Smooth muscle cell (in vitro differentiated cells): ENCODE measurements around the gene SMARCA4. TPM values are rescaled to one million over a fixed set of nuclear protein-coding genes. Genes with fewer than 3 reads are reported as not detected.
"Not testable (repeated sequence)": the region's sequence is repeated elsewhere in the genome, so short reads cannot be mapped to it uniquely, and the experiment has no call there.

Source experiments
- DNase-seq: peaks from one replicate; lab custom pipeline; 2025; ENCODE audit not compliant: unreplicated experiment; lab: John Stamatoyannopoulos, UW
- H2AFZ ChIP-seq: fragments of 200-600 bp; sonication (generic); 2 replicates; pipeline ENCODE4 v1.6.0; 2016; ENCODE audit warnings: antibody characterized with exemption, low read depth, mild to moderate bottlenecking
- H3F3A ChIP-seq: fragments of 200-600 bp; sonication (generic); 2 replicates; pipeline ENCODE4 v1.6.0; 2017; ENCODE audit warnings: antibody characterized with exemption, low read depth
- H3K27ac ChIP-seq: fragments of 200-600 bp; sonication (generic); 2 replicates; pipeline ENCODE4 v1.5.1; 2016; ENCODE audit warnings: low read depth, mild to moderate bottlenecking
- H3K27me3 ChIP-seq: fragments of 200-600 bp; sonication (generic); 2 replicates; pipeline ENCODE4 v1.6.1; 2016; ENCODE audit warnings: low read depth, mild to moderate bottlenecking
- H3K36me3 ChIP-seq: fragments of 200-600 bp; sonication (generic); 2 replicates; pipeline ENCODE4 v1.5.1; 2016; ENCODE audit warnings: low read depth
- H3K4me1 ChIP-seq: fragments of 200-600 bp; sonication (generic); 2 replicates; pipeline ENCODE4 v1.5.1; 2016; ENCODE audit warnings: low read depth
- H3K4me2 ChIP-seq: fragments of 200-600 bp; sonication (generic); 2 replicates; pipeline ENCODE4 v1.6.0; 2016; ENCODE audit warnings: mild to moderate bottlenecking
- H3K4me3 ChIP-seq: fragments of 200-600 bp; sonication (generic); 2 replicates; pipeline ENCODE4 v1.5.1; 2016; ENCODE audit warnings: mild to moderate bottlenecking
- H3K79me2 ChIP-seq: fragments of 200-600 bp; sonication (generic); 2 replicates; pipeline ENCODE4 v1.6.0; 2016; ENCODE audit warnings: low read depth, mild to moderate bottlenecking
- H3K9ac ChIP-seq: fragments of 200-600 bp; sonication (generic); 2 replicates; pipeline ENCODE4 v1.6.0; 2016; ENCODE audit warnings: low read depth
- H3K9me3 ChIP-seq: fragments of 200-600 bp; sonication (generic); replicated peaks from 2 replicates; pipeline ENCODE4 v1.5.1; 2016; ENCODE audit warnings: low read depth
- H4K20me1 ChIP-seq: fragments of 200-600 bp; sonication (generic); 2 replicates; pipeline ENCODE4 v1.6.0; 2016; ENCODE audit warnings: low read depth
- WGBS: methylation state at CpG from one replicate; pipeline ENCODE4 v1.1.7; 2016; ENCODE audit warnings: low lambda C conversion rate; 5-methylcytosine and 5-hydroxymethylcytosine counted together
- polyA plus RNA-seq: library from polyadenylated mRNA; unstranded; fragments of >200 nt; fragmentation: Nextera tagmentation; extraction: Ambion mirVana; gene quantifications from 2 replicates; pipeline ENCODE4 v1.2.1, GENCODE V29; 2016
- total RNA-seq: library from RNA; depleted of rRNA; stranded (reverse); fragments of >200 nt; gene quantifications from 2 replicates; pipeline ENCODE4 v1.2.3, GENCODE V29; 2014
- TF ChIP-seq, protein P1 (sequence below): fragments of 200-600 bp; sonication (generic); IDR thresholded peaks from 2 replicates; pipeline ENCODE4 v1.5.1; 2017; ENCODE audit warnings: borderline replicate concordance, mild to moderate bottlenecking, antibody characterized with exemption; ENCODE audit not compliant: insufficient read depth, poor library complexity, severe bottlenecking

SMARCA4 gene
- total and polyA plus RNA-seq, 2 experiments from 2014 or later = 59.6 to 100 TPM

DNA sequence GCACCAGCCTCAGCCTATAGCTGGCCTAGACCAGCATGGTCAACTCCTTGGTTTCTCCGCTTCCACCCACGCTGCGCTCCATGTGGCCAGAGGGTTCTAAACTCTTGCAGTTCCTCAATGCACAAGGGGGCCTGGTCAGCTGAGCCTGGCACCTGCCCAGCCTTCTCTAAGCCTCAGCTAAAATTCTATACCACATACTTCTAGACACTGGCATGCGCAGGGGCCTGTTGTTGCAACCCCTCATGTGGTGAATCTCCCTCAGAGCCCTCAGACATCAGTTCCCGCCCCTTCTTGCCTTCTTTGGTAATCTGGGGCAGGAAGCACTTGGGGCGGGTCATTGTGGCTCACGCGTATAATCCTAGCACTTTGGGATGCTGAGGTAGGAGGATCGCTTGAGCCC lies 108.7 kb downstream of the SMARCA4 start:
- Histone ChIP-seq H3K27me3 (no peaks in the 10 kb centered on the region), H3F3A (no peaks in the 10 kb centered on the region), H3K27ac (no peak overlapping the region), H3K4me2 (no peak overlapping the region), H3K79me2 (no peaks in the 10 kb centered on the region), H4K20me1 (no peaks in the 10 kb centered on the region), H3K4me3 (no peak overlapping the region), H3K9me3 (no peaks in the 10 kb centered on the region), H2AFZ (no peak overlapping the region), H3K36me3 (no peaks in the 10 kb centered on the region), H3K9ac (no peak overlapping the region), H3K4me1 (no peaks in the 10 kb centered on the region)
- DNase-seq = no peak
- TF ChIP-seq, protein P1, sequence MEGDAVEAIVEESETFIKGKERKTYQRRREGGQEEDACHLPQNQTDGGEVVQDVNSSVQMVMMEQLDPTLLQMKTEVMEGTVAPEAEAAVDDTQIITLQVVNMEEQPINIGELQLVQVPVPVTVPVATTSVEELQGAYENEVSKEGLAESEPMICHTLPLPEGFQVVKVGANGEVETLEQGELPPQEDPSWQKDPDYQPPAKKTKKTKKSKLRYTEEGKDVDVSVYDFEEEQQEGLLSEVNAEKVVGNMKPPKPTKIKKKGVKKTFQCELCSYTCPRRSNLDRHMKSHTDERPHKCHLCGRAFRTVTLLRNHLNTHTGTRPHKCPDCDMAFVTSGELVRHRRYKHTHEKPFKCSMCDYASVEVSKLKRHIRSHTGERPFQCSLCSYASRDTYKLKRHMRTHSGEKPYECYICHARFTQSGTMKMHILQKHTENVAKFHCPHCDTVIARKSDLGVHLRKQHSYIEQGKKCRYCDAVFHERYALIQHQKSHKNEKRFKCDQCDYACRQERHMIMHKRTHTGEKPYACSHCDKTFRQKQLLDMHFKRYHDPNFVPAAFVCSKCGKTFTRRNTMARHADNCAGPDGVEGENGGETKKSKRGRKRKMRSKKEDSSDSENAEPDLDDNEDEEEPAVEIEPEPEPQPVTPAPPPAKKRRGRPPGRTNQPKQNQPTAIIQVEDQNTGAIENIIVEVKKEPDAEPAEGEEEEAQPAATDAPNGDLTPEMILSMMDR = no peak
- 84% methylated on average over 9 of the region's 9 CpGs for WGBS

GRCh38 chr19:11070123-11070522 lies 109.3 kb downstream of the SMARCA4 start:
- Histone ChIP-seq H3K4me3 (no peak overlapping the region), H3K79me2 (no peaks in the 10 kb centered on the region), H3K27me3 (no peaks in the 10 kb centered on the region), H3K27ac (no peak overlapping the region), H3K9ac (no peak overlapping the region), H4K20me1 (no peaks in the 10 kb centered on the region), H3K4me2 (no peak overlapping the region), H3K36me3 (no peaks in the 10 kb centered on the region), H2AFZ (no peak overlapping the region), H3F3A (no peaks in the 10 kb centered on the region), H3K9me3 (no peaks in the 10 kb centered on the region), H3K4me1 (no peaks in the 10 kb centered on the region)
- TF ChIP-seq, protein P1 = no peak
- DNase-seq = no peak
- 97% methylated on average over 4 of the region's 4 CpGs for WGBS

GRCh38 chr19:11073568-11073967 lies 112.7 kb downstream of the SMARCA4 start:
- TF ChIP-seq, protein P1 = no peak
- no peak overlapping the region for H3K27ac ChIP-seq
- DNase-seq = no peak
- H3K79me2 ChIP-seq = no peaks in the 10 kb centered on the region
- H3K4me3 ChIP-seq = no peak overlapping the region
- no peak overlapping the region for H3K9ac ChIP-seq
- no peaks in the 10 kb centered on the region for H4K20me1 ChIP-seq
- H3F3A ChIP-seq = no peaks in the 10 kb centered on the region
- H3K27me3 ChIP-seq = no peaks in the 10 kb centered on the region
- WGBS = 95% methylated on average over 9 of the region's 9 CpGs
- no peaks in the 10 kb centered on the region for H3K36me3 ChIP-seq
- no peaks in the 10 kb centered on the region for H3K4me1 ChIP-seq
- H3K4me2 ChIP-seq = no peak overlapping the region
- H3K9me3 ChIP-seq = no peaks in the 10 kb centered on the region
- no peak overlapping the region for H2AFZ ChIP-seq

- H2AFZ ChIP-seq, H3K27ac ChIP-seq: not testable (repeated sequence)
These were observed 116.0 kb downstream of the SMARCA4 start for GRCh38 chr19:11076792-11077191.

More at GRCh38 chr19:11076792-11077191, 116.0 kb downstream of the SMARCA4 start:
- 95% methylated on average over 9 of the region's 9 CpGs for WGBS
- H4K20me1 ChIP-seq, DNase-seq, H3K36me3 ChIP-seq, H3F3A ChIP-seq, H3K4me1 ChIP-seq, H3K27me3 ChIP-seq, H3K79me2 ChIP-seq, H3K4me3 ChIP-seq, H3K9me3 ChIP-seq, H3K9ac ChIP-seq, H3K4me2 ChIP-seq: not testable (repeated sequence)
